Progenitor cell of endocrine pancreas (in vitro differentiated cells): Measurements from ENCODE around the gene PCGF3. TPM values are rescaled to one million over a fixed set of nuclear protein-coding genes. Genes with fewer than 3 reads are reported as not detected.

Source experiments
- DNase-seq: peaks from one replicate; pipeline ENCODE4 v3.0.0; 2021; ENCODE audit warnings: low spot score; ENCODE audit not compliant: unreplicated experiment
- H3K27ac Mint-ChIP-seq: 2 replicates; pipeline ENCODE4 v1.8.0; 2021; ENCODE audit warnings: mild to moderate bottlenecking, moderate library complexity, mixed read lengths
- H3K27me3 Mint-ChIP-seq: 2 replicates; pipeline ENCODE4 v1.8.0; 2021; ENCODE audit warnings: mixed read lengths
- H3K36me3 Mint-ChIP-seq: 2 replicates; pipeline ENCODE4 v1.8.0; 2022; ENCODE audit warnings: mixed read lengths; ENCODE audit not compliant: insufficient read depth
- H3K4me1 Mint-ChIP-seq: 2 replicates; pipeline ENCODE4 v1.8.0; 2021; ENCODE audit warnings: low read depth, mixed read lengths
- H3K4me3 Mint-ChIP-seq: 2 replicates; pipeline ENCODE4 v1.8.0; 2021; ENCODE audit warnings: low read depth, mild to moderate bottlenecking, moderate library complexity, mixed read lengths
- H3K9me3 Mint-ChIP-seq: 2 replicates; pipeline ENCODE4 v1.8.0; 2021; ENCODE audit warnings: low read depth, mixed read lengths
- CTCF ChIP-seq: fragments of 200-600 bp; sonication (generic); IDR thresholded peaks from one replicate; pipeline ENCODE4 v1.5.0; 2021; ENCODE audit warnings: antibody characterized with exemption, mild to moderate bottlenecking; ENCODE audit not compliant: unreplicated experiment
- total RNA-seq: library from RNA; stranded (reverse); gene quantifications from 2 replicates; pipeline ENCODE4 v1.2.1, GENCODE V29; 2021

Gene PCGF3
- total RNA-seq, 1 donor from 2014 or later: 79.8 TPM

GRCh38 chr4:723751-724530, 18.3 kb downstream of the PCGF3 start:
- Mint-ChIP-seq H3K9me3 (no peaks in the 10 kb centered on the region), H3K27ac (peak overlapping the region; percentile 62), H3K4me1 (peaks cover 10% of the 10 kb centered on the region), H3K27me3 (no peaks in the 10 kb centered on the region), H3K4me3 (no peak overlapping the region), H3K36me3 (peaks cover 31% of the 10 kb centered on the region)
- no peak for TF ChIP-seq CTCF
- DNase-seq: no peak

- no peak overlapping the region for H3K4me3 Mint-ChIP-seq
- no peaks in the 10 kb centered on the region for H3K9me3 Mint-ChIP-seq
- H3K27ac Mint-ChIP-seq: peak overlapping the region; percentile 62
- DNase-seq: no peak
- H3K4me1 Mint-ChIP-seq: peaks cover 10% of the 10 kb centered on the region
- TF ChIP-seq CTCF: no peak
- peaks cover 30% of the 10 kb centered on the region for H3K36me3 Mint-ChIP-seq
- H3K27me3 Mint-ChIP-seq: no peaks in the 10 kb centered on the region
Observed at GRCh38 chr4:725391-726234, 20.0 kb downstream of the PCGF3 start.

DNA sequence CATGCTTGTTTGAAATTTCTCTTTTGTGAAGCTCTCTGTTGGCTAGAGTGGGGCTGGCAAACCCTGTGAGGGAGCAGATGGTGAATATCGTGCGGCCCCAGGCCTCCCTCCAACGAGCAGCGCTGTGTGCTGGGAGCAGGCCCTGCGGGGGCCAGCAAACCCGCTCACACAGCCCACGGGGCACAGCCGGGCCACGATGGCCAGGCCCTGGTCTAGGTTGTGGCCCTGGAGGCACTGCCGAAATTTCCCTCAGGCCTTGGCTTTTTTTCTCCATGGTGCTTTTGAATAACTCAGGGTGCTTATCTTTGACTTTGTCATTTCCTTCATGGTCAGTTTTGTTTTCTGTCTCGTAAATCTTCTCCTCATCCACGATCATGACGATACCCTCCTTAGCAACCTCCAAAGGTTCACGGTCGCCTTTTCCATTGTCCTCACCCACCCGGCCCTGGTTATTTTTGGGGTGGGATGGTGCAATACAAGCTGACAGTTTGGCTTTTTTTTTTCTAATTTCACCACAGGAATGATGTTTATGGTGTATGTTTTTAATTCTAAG, 20.7 kb downstream of the PCGF3 start:
- H3K9me3 Mint-ChIP-seq: no peaks in the 10 kb centered on the region
- H3K4me1 Mint-ChIP-seq: peaks cover 10% of the 10 kb centered on the region
- no peak for DNase-seq
- H3K36me3 Mint-ChIP-seq: peaks cover 33% of the 10 kb centered on the region
- no peaks in the 10 kb centered on the region for H3K27me3 Mint-ChIP-seq
- H3K4me3 Mint-ChIP-seq: no peak overlapping the region
- H3K27ac Mint-ChIP-seq: peak overlapping the region; percentile 86
- TF ChIP-seq CTCF: no peak

DNA sequence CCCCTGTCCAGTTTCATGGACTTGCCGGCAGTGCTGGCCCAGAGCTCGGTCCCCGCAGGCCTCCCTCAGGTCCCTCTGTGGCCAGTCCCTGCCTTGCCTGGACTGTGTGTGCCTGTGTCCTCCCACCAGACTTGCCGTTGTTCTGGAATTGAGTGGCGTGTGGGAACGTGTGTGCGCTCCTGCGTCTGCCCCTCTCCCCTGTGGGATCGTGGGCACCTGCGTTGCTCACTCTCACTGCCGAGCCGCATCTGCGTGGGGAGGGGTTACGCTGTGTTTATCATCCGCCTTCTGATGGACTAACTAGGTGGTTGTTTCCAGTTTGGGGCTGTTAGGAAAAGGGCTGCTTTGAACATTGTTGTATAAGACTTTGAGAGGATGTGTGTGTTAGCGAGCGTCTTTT, 21.2 kb downstream of the PCGF3 start:
- Mint-ChIP-seq H3K9me3 (no peaks in the 10 kb centered on the region), H3K4me3 (no peak overlapping the region), H3K27ac (peak overlapping the region; percentile 86), H3K36me3 (peaks cover 29% of the 10 kb centered on the region), H3K4me1 (peaks cover 10% of the 10 kb centered on the region), H3K27me3 (no peaks in the 10 kb centered on the region)
- no peak for DNase-seq
- no peak for TF ChIP-seq CTCF

GRCh38 chr4:727576-727975, 21.9 kb downstream of the PCGF3 start:
- H3K4me1 Mint-ChIP-seq: peaks cover 10% of the 10 kb centered on the region
- H3K9me3 Mint-ChIP-seq: no peaks in the 10 kb centered on the region
- no peak overlapping the region for H3K4me3 Mint-ChIP-seq
- DNase-seq: no peak
- TF ChIP-seq CTCF: no peak
- peak overlapping the region; percentile 66 for H3K27ac Mint-ChIP-seq
- peaks cover 25% of the 10 kb centered on the region for H3K36me3 Mint-ChIP-seq
- no peaks in the 10 kb centered on the region for H3K27me3 Mint-ChIP-seq
